GM21825 (cell line): ENCODE measurements around the gene GCK.

ENCODE experiments used
- ATAC-seq: cut with Tn5 transposase; IDR thresholded peaks from one replicate; pipeline ENCODE4 v1.9.1; 2021; ENCODE audit warnings: mild to moderate bottlenecking, moderate library complexity; ENCODE audit not compliant: unreplicated experiment

The GCK gene

GRCh38 chr7:44158096-44158872 is 31.0 kb downstream of the GCK start:
- ATAC-seq = no peak

- no peak for ATAC-seq
These were observed 31.8 kb downstream of the GCK start for GRCh38 chr7:44157116-44158080.

GRCh38 chr7:44156453-44157010 is 32.7 kb downstream of the GCK start:
- no peak for ATAC-seq

- ATAC-seq = no peak
These were observed 33.8 kb downstream of the GCK start for GRCh38 chr7:44155191-44156185.

GRCh38 chr7:44154703-44155102 is 34.5 kb downstream of the GCK start:
- ATAC-seq = no peak

GRCh38 chr7:44153948-44154335 is 35.3 kb downstream of the GCK start:
- no peak for ATAC-seq

GRCh38 chr7:44152971-44153947 is 36.0 kb downstream of the GCK start:
- ATAC-seq = no peak

- no peak for ATAC-seq
These were observed 37.3 kb downstream of the GCK start for GRCh38 chr7:44151956-44152355.

GRCh38 chr7:44150966-44151941 is 38.0 kb downstream of the GCK start:
- ATAC-seq = no peak

GRCh38 chr7:44150466-44150832 is 38.8 kb downstream of the GCK start:
- peak; percentile 52 for ATAC-seq

- ATAC-seq = no peak
These were observed 39.4 kb downstream of the GCK start for GRCh38 chr7:44149571-44150465.

- ATAC-seq = no peak
These were observed 40.2 kb downstream of the GCK start for GRCh38 chr7:44148961-44149536.

GRCh38 chr7:44148166-44148565 is 41.1 kb downstream of the GCK start:
- no peak for ATAC-seq

GRCh38 chr7:44147026-44147991 is 41.9 kb downstream of the GCK start:
- ATAC-seq = no peak
